A673 (cell line): ENCODE data around the gene RORB. TPM values are rescaled to one million over a fixed set of nuclear protein-coding genes. Genes with fewer than 3 reads are reported as not detected.

Experiments
- BruUV-seq: library from RNA; stranded (reverse); fragments of 400-500 nt; replicated peaks from 2 replicates; lab custom pipeline; 2021; lab: Mats Ljungman, UMichigan
- CTCF ChIA-PET: fragments of 300-600 bp; sonication (Branson Sonifier 250); formaldehyde crosslinking; loops from one replicate; lab custom pipeline; 2022; ENCODE audit warnings: antibody characterized with exemption; lab: Charles Lee
- POLR2A ChIA-PET: fragments of 300-600 bp; sonication (Branson Sonifier 250); formaldehyde crosslinking; loops from one replicate; lab custom pipeline; 2022; ENCODE audit warnings: antibody characterized with exemption; ENCODE audit not compliant: low non-redundant PET; lab: Charles Lee
- DNase-seq: peaks from one replicate; pipeline ENCODE4 v3.0.0-alpha.2; 2015; ENCODE audit warnings: low spot score
- H3K27ac ChIP-seq: fragments of 200-600 bp; sonication (generic); 2 replicates; pipeline ENCODE4 v1.5.1; 2016; ENCODE audit warnings: mixed run types, low read depth, mild to moderate bottlenecking, mixed read lengths, antibody characterized with exemption, low read length; ENCODE audit not compliant: poor library complexity, severe bottlenecking
- H3K27me3 ChIP-seq: fragments of 200-600 bp; sonication (generic); replicated peaks from 2 replicates; pipeline ENCODE4 v1.6.1; 2017; ENCODE audit warnings: mixed run types, low read depth, mild to moderate bottlenecking, mixed read lengths, antibody characterized with exemption, low read length; ENCODE audit not compliant: insufficient read depth, poor library complexity
- H3K36me3 ChIP-seq: fragments of 200-600 bp; sonication (generic); 2 replicates; pipeline ENCODE4 v1.6.1; 2016; ENCODE audit warnings: mixed run types, mild to moderate bottlenecking, mixed read lengths, antibody characterized with exemption, low read length; ENCODE audit not compliant: insufficient read depth, poor library complexity, severe bottlenecking
- H3K4me1 ChIP-seq: fragments of 200-600 bp; sonication (generic); 2 replicates; pipeline ENCODE4 v1.6.1; 2017; ENCODE audit warnings: mixed run types, mild to moderate bottlenecking, mixed read lengths, antibody characterized with exemption, low read length; ENCODE audit not compliant: insufficient read depth, poor library complexity, severe bottlenecking
- H3K4me3 ChIP-seq: fragments of 200-600 bp; sonication (generic); 2 replicates; pipeline ENCODE4 v1.5.1; 2016; ENCODE audit warnings: low read depth, mixed run types, mild to moderate bottlenecking, mixed read lengths, low read length; ENCODE audit not compliant: poor library complexity, severe bottlenecking
- H3K9me3 ChIP-seq: fragments of 200-600 bp; sonication (generic); 2 replicates; pipeline ENCODE4 v1.6.1; 2016; ENCODE audit warnings: mixed run types, low read depth, mild to moderate bottlenecking, mixed read lengths, antibody characterized with exemption, low read length; ENCODE audit not compliant: poor library complexity, severe bottlenecking
- EZH2 ChIP-seq: fragments of 200-600 bp; sonication (generic); IDR thresholded peaks from 2 replicates; pipeline ENCODE4 v1.6.1; 2017; ENCODE audit warnings: borderline replicate concordance, low read depth, mild to moderate bottlenecking, mixed read lengths, antibody characterized with exemption, low read length; ENCODE audit not compliant: poor library complexity, severe bottlenecking
- intact Hi-C: fragments of 100-400 bp; cut with micrococcal nuclease; formaldehyde crosslinking; loops from one replicate; pipeline ENCODE4 v1.10.0; 2022; ENCODE audit not compliant: unreplicated experiment
- total RNA-seq: library from RNA; stranded (reverse); gene quantifications from 2 replicates; pipeline ENCODE4 v1.2.3, GENCODE V29; 2021
- TF ChIP-seq, protein P1 (sequence below): fragments of 300-800, 200-600 bp; sonication (generic); conservative IDR thresholded peaks from 2 replicates; pipeline ENCODE4 v1.5.1; 2017; ENCODE audit warnings: low read depth, mild to moderate bottlenecking, antibody characterized with exemption, low read length, moderate library complexity, mixed read lengths

RORB gene
- total RNA-seq, 1 experiment from 2014 or later = 0.02 TPM

DNA sequence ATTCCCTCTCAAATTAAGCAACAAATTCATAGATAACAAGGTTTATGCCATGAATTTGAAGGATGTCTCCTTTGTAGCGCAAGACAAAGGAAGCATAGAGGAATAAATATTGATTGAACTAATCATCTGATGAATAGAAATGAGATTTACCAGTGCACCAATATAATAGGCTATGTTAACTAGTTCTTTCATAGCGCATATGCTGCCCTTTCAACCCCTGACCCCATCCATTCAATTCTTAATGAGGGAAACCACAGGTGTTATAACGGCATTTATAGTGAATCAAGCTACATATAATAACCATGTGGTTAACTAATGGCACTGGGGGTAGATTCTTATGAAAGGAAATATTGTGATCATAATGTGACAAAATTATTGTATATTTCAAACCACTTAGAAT is 6.5 kb downstream of the RORB start:
- ChIA-PET CTCF (no interaction called here), POLR2A (no interaction called here)
- Histone ChIP-seq H3K36me3 (no peaks in the 10 kb centered on the region), H3K27me3 (peaks cover 90% of the 10 kb centered on the region), H3K4me1 (no peaks in the 10 kb centered on the region), H3K9me3 (no peaks in the 10 kb centered on the region), H3K4me3 (no peak overlapping the region), H3K27ac (no peak overlapping the region)
- intact Hi-C loops = no loop called here
- no peak for DNase-seq
- BruUV-seq = no TSS peak
- TF ChIP-seq, protein P1, sequence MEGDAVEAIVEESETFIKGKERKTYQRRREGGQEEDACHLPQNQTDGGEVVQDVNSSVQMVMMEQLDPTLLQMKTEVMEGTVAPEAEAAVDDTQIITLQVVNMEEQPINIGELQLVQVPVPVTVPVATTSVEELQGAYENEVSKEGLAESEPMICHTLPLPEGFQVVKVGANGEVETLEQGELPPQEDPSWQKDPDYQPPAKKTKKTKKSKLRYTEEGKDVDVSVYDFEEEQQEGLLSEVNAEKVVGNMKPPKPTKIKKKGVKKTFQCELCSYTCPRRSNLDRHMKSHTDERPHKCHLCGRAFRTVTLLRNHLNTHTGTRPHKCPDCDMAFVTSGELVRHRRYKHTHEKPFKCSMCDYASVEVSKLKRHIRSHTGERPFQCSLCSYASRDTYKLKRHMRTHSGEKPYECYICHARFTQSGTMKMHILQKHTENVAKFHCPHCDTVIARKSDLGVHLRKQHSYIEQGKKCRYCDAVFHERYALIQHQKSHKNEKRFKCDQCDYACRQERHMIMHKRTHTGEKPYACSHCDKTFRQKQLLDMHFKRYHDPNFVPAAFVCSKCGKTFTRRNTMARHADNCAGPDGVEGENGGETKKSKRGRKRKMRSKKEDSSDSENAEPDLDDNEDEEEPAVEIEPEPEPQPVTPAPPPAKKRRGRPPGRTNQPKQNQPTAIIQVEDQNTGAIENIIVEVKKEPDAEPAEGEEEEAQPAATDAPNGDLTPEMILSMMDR = no peak
- TF ChIP-seq EZH2 = no peak

DNA sequence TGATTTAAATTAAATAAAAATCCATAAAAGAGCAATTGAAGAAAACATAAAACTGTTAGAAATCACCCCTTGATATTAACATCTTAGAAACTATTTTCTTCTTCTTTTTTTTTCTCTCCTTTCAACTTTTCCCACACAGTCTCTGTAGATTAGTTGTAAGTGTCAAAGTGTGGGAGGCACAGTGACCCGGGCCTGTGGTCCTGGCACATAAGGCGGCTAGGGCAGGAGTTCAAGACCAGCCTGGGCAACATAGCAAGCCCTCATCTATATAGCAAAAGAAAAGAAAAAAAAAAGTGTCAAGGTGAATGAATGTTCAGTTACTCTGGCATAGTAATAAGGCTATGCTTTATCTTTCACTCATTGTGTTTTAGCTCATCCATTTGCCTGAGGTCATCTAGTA is 14.2 kb downstream of the RORB start:
- peaks cover 25% of the 10 kb centered on the region for H3K27me3 ChIP-seq
- BruUV-seq = no TSS peak
- no peak overlapping the region for H3K4me3 ChIP-seq
- CTCF ChIA-PET = no interaction called here
- intact Hi-C loops = no loop called here
- no peaks in the 10 kb centered on the region for H3K36me3 ChIP-seq
- H3K4me1 ChIP-seq = no peaks in the 10 kb centered on the region
- H3K27ac ChIP-seq = no peak overlapping the region
- H3K9me3 ChIP-seq = no peaks in the 10 kb centered on the region
- DNase-seq = no peak
- POLR2A ChIA-PET = no interaction called here
- TF ChIP-seq EZH2 = no peak
- TF ChIP-seq, protein P1 = no peak

GRCh38 chr9:74512416-74512815 is 15.3 kb downstream of the RORB start:
- Histone ChIP-seq H3K27me3 (peaks cover 17% of the 10 kb centered on the region), H3K9me3 (no peaks in the 10 kb centered on the region), H3K27ac (no peak overlapping the region), H3K4me1 (no peaks in the 10 kb centered on the region), H3K36me3 (no peaks in the 10 kb centered on the region), H3K4me3 (no peak overlapping the region)
- TF ChIP-seq, protein P1 = no peak
- CTCF ChIA-PET = no interaction called here
- no peak for DNase-seq
- intact Hi-C loops = no loop called here
- BruUV-seq = no TSS peak
- POLR2A ChIA-PET = interaction anchor here (0.6 kb wide), 1 partner anchor 84 kb away, joined by 3 read pairs; no protein-coding TSS in a partner anchor
